Aorta (tissue), 5 donors: ENCODE data around the gene PDE1C. TPM values are rescaled to one million over a fixed set of nuclear protein-coding genes. Genes with fewer than 3 reads are reported as not detected.

Experiments used
- ATAC-seq: fragments of 200-7000 bp; cut with Tn5 transposase; one replicate; pipeline ENCODE4 v1.9.1; 2022; ENCODE audit warnings: moderate library complexity; ENCODE audit not compliant: low FRiP score
- DNase-seq, 2 donors: peaks; one replicate each; pipeline ENCODE4 v3.0.0-alpha.2; 2020
- H3K27ac ChIP-seq, 2 donors: one replicate each; pipeline ENCODE4 v1.5.1; 2013; ENCODE audit warnings: low read length in 2 of 2, mild to moderate bottlenecking in 2 of 2, moderate library complexity in 2 of 2, control low read depth in 1 of 2, inconsistent platforms in 1 of 2, low read depth in 1 of 2
- H3K27me3 ChIP-seq, 2 donors: one replicate each; pipeline ENCODE4 v1.6.1; 2013; ENCODE audit warnings: control low read depth in 1 of 2, low read length in 1 of 2, mild to moderate bottlenecking in 1 of 2, moderate library complexity in 1 of 2; ENCODE audit not compliant: insufficient read depth in 2 of 2, control insufficient read depth in 1 of 2
- H3K36me3 ChIP-seq, 2 donors: one replicate each; pipeline ENCODE4 v1.6.1; 2013; ENCODE audit warnings: control low read depth in 1 of 2, low read length in 1 of 2, mild to moderate bottlenecking in 1 of 2; ENCODE audit not compliant: insufficient read depth in 2 of 2, control insufficient read depth in 1 of 2
- H3K4me1 ChIP-seq, 2 donors: one replicate each; pipeline ENCODE4 v1.6.1; 2013; ENCODE audit warnings: low read length in 2 of 2, control low read depth in 1 of 2, mild to moderate bottlenecking in 1 of 2, moderate library complexity in 1 of 2; ENCODE audit not compliant: insufficient read depth in 2 of 2, control insufficient read depth in 1 of 2
- H3K4me3 ChIP-seq, 2 donors: one replicate each; pipeline ENCODE4 v1.5.1; 2013; ENCODE audit warnings: low read length in 2 of 2, control low read depth in 1 of 2, mild to moderate bottlenecking in 1 of 2
- H3K9me3 ChIP-seq: one replicate; pipeline ENCODE4 v1.6.1; 2013; ENCODE audit warnings: mild to moderate bottlenecking, low read length; ENCODE audit not compliant: control insufficient read depth
- WGBS, 2 donors: extraction: QIAGEN DNeasy Blood & Tissue Kit; methylation state at CpG; one replicate each; pipeline ENCODE4 v1.1.7; 2013; 5-methylcytosine and 5-hydroxymethylcytosine counted together
- intact Hi-C, 2 donors: fragments of 100-400 bp; cut with DNase I; formaldehyde crosslinking; loops; one replicate each; pipeline versions ENCODE4 v1.14.2 to v1.15.0; 2022
- polyA plus RNA-seq, 2 donors: library from polyadenylated mRNA; stranded (reverse); fragments of 200-250 nt; gene quantifications; one replicate each; pipeline ENCODE4 v1.2.3, GENCODE V29; 2013
- total RNA-seq, 2 donors: library from RNA; stranded (reverse); fragmentation: NEBNext Ultra II Directional; extraction: Animal tissue kit (Norgen Biotek cat#: 25700); gene quantifications; one replicate each; pipeline ENCODE4 v1.2.1, GENCODE V29; 2021
- donor health status: healthy with polysubstance abuse.
- donor health status: Bipolar disorder and iron deficiency.
- donor health status: DM: no; HTN: no; CAD: no.
- donor health status: DM: no; HTN: no; CAD: no.
- donor health status: DM: yes; HTN: yes; CAD: no.

PDE1C gene
- total and polyA plus RNA-seq, 4 donors = 0.84 to 7.1 (median 4.6) TPM

GRCh38 chr7:31767686-31768358 is 302.4 kb downstream of the PDE1C start:
- intact Hi-C loops = no loop called here
- no peaks in the 10 kb centered on the region for H3K36me3 ChIP-seq
- H3K4me3 ChIP-seq = no peak overlapping the region
- H3K4me1 ChIP-seq = no peaks in the 10 kb centered on the region
- no peaks in the 10 kb centered on the region for H3K27me3 ChIP-seq
- H3K9me3 ChIP-seq = peaks cover 3% of the 10 kb centered on the region
- WGBS, 2 donors = 34 to 41% methylated on average over 4 of the region's 4 CpGs
- ATAC-seq (no peak), DNase-seq (no peak)
- H3K27ac ChIP-seq = no peak overlapping the region

- no peak for DNase-seq
- Histone ChIP-seq H3K4me3 (no peak overlapping the region), H3K27ac (no peak overlapping the region), H3K4me1 (no peaks in the 10 kb centered on the region), H3K9me3 (peaks cover 2% of the 10 kb centered on the region), H3K27me3 (no peaks in the 10 kb centered on the region), H3K36me3 (no peaks in the 10 kb centered on the region)
- 71% methylated on average over 4 of the region's 4 CpGs for WGBS, 2 donors
- ATAC-seq = no peak
- intact Hi-C loops = no loop called here
Measured at GRCh38 chr7:31764462-31764861, 305.7 kb downstream of the PDE1C start.

GRCh38 chr7:31763548-31763947 is 306.7 kb downstream of the PDE1C start:
- H3K4me3 ChIP-seq = no peak overlapping the region
- no peaks in the 10 kb centered on the region for H3K36me3 ChIP-seq
- no peaks in the 10 kb centered on the region for H3K4me1 ChIP-seq
- no peaks in the 10 kb centered on the region for H3K27me3 ChIP-seq
- H3K27ac ChIP-seq = no peak overlapping the region
- intact Hi-C loops = no loop called here
- no peak for DNase-seq
- WGBS, 2 donors = 16 to 17% methylated on average over 2 of the region's 2 CpGs
- peaks cover 2% of the 10 kb centered on the region for H3K9me3 ChIP-seq
- ATAC-seq = no peak

- Histone ChIP-seq H3K36me3 (no peaks in the 10 kb centered on the region), H3K9me3 (peaks cover 2% of the 10 kb centered on the region), H3K4me3 (no peak overlapping the region), H3K27ac (no peak overlapping the region), H3K27me3 (no peaks in the 10 kb centered on the region), H3K4me1 (no peaks in the 10 kb centered on the region)
- DNase-seq (no peak), ATAC-seq (no peak)
- intact Hi-C loops = no loop called here
Measured at GRCh38 chr7:31761646-31762045, 308.6 kb downstream of the PDE1C start.

GRCh38 chr7:31758755-31759154 is 311.5 kb downstream of the PDE1C start:
- intact Hi-C loops = no loop called here
- H3K4me3 ChIP-seq = no peak overlapping the region
- H3K27me3 ChIP-seq = no peaks in the 10 kb centered on the region
- H3K4me1 ChIP-seq = no peaks in the 10 kb centered on the region
- H3K27ac ChIP-seq = no peak overlapping the region
- H3K9me3 ChIP-seq = no peaks in the 10 kb centered on the region
- ATAC-seq (no peak), DNase-seq (no peak)
- 51 to 63% methylated on average over 3 of the region's 3 CpGs for WGBS, 2 donors
- no peaks in the 10 kb centered on the region for H3K36me3 ChIP-seq

- DNase-seq = no peak
- no peaks in the 10 kb centered on the region for H3K36me3 ChIP-seq
- 86 to 92% methylated on average over 4 of the region's 4 CpGs for WGBS, 2 donors
- no peak overlapping the region for H3K27ac ChIP-seq
- no peaks in the 10 kb centered on the region for H3K4me1 ChIP-seq
- H3K9me3 ChIP-seq = no peaks in the 10 kb centered on the region
- intact Hi-C loops = no loop called here
- ATAC-seq = no peak
- H3K27me3 ChIP-seq = peaks cover 0 to 1% of the 10 kb centered on the region in 2 donors
- H3K4me3 ChIP-seq = no peak overlapping the region
Measured at GRCh38 chr7:31751726-31752125, 318.5 kb downstream of the PDE1C start.

- Histone ChIP-seq H3K27ac (no peak overlapping the region), H3K27me3 (peaks cover 0 to 1% of the 10 kb centered on the region in 2 donors), H3K4me1 (no peaks in the 10 kb centered on the region), H3K4me3 (no peak overlapping the region), H3K9me3 (no peaks in the 10 kb centered on the region), H3K36me3 (no peaks in the 10 kb centered on the region)
- DNase-seq (no peak), ATAC-seq (no peak)
- intact Hi-C loops = loop anchor here (5.0 to 10.0 kb wide), 3 partner anchors 597 to 953 kb away; no protein-coding TSS in a partner anchor
- 87 to 95% methylated on average over 1 of the region's 1 CpG for WGBS, 2 donors
Measured at GRCh38 chr7:31748084-31748483, 322.1 kb downstream of the PDE1C start.

- intact Hi-C loops = loop anchor here (2.0 to 10.0 kb wide), 4 partner anchors 457 to 953 kb away; no protein-coding TSS in a partner anchor
- no peak for ATAC-seq
Measured at GRCh38 chr7:31747553-31747952, 322.7 kb downstream of the PDE1C start.

GRCh38 chr7:31744294-31744874 is 325.8 kb downstream of the PDE1C start:
- intact Hi-C loops = loop anchor here (2.0 to 10.0 kb wide), 3 partner anchors 462 to 950 kb away; no protein-coding TSS in a partner anchor
- WGBS, 2 donors = 1 to 3% methylated on average over 4 of the region's 4 CpGs
- Histone ChIP-seq H3K27me3 (peaks cover 0 to under 1% of the 10 kb centered on the region in 2 donors), H3K4me3 (no peak overlapping the region), H3K9me3 (no peaks in the 10 kb centered on the region), H3K27ac (no peak overlapping the region), H3K4me1 (no peaks in the 10 kb centered on the region), H3K36me3 (no peaks in the 10 kb centered on the region)
- peak; percentile 61 to 84 for DNase-seq
- no peak for ATAC-seq

More at GRCh38 chr7:31747553-31747952, 322.7 kb downstream of the PDE1C start:
- Histone ChIP-seq H3K27ac (no peak overlapping the region), H3K27me3 (peaks cover 0 to 1% of the 10 kb centered on the region in 2 donors), H3K36me3 (no peaks in the 10 kb centered on the region), H3K4me1 (no peaks in the 10 kb centered on the region), H3K4me3 (no peak overlapping the region), H3K9me3 (no peaks in the 10 kb centered on the region)
- DNase-seq = no peak
